Stomach (tissue), 9 donors: ENCODE results near the gene SLC35A4. TPM values are rescaled to one million over a fixed set of nuclear protein-coding genes. Genes with fewer than 3 reads are reported as not detected.
"Not testable (repeated sequence)": the region's sequence is repeated elsewhere in the genome, so short reads cannot be mapped to it uniquely, and the experiment has no call there.

ENCODE experiments used
- DNase-seq, 2 donors: peaks; one replicate each; pipeline versions ENCODE4 v3.0.0 to v3.0.0-alpha.2; 2013 to 2019
- H3K27ac ChIP-seq, 5 donors: fragments of 200-600 bp in 4 of 5; sonication (generic) in 4 of 5; one replicate each; pipeline ENCODE4 v1.5.1; 2013 to 2019; ENCODE audit warnings: mild to moderate bottlenecking in 1 of 5, moderate library complexity in 1 of 5
- H3K27me3 ChIP-seq, 3 donors: fragments of 200-600 bp; sonication (generic); one replicate each; pipeline ENCODE4 v1.5.1; 2017 to 2019; ENCODE audit warnings: mixed run types in 1 of 3
- H3K36me3 ChIP-seq, 4 donors: fragments of 200-600 bp; sonication (generic); 1 replicate in 3 of 4; 2 replicates in 1 of 4; pipeline ENCODE4 v1.5.1; 2016 to 2019
- H3K4me1 ChIP-seq, 4 donors: fragments of 200-600 bp; sonication (generic); one replicate each; pipeline ENCODE4 v1.5.1; 2016 to 2019
- H3K4me3 ChIP-seq, 4 donors: fragments of 200-600 bp; sonication (generic) in 3 of 4; one replicate each; pipeline ENCODE4 v1.5.1; 2016 to 2019; ENCODE audit warnings: mild to moderate bottlenecking in 1 of 4
- H3K9me3 ChIP-seq, 4 donors: fragments of 200-600 bp; sonication (generic); one replicate each; pipeline ENCODE4 v1.5.1; 2016 to 2019
- EP300 ChIP-seq: sonication (generic); formaldehyde crosslinking; IDR thresholded peaks from one replicate; pipeline ENCODE4 v1.6.1; 2017; ENCODE audit warnings: antibody characterized with exemption
- POLR2A ChIP-seq, 4 donors: fragments of 450-650 bp; IDR thresholded peaks; one replicate each; pipeline ENCODE4 v1.6.1; 2016; ENCODE audit warnings: antibody characterized with exemption in 4 of 4, control low read depth in 2 of 4, mild to moderate bottlenecking in 1 of 4, moderate library complexity in 1 of 4
- POLR2AphosphoS5 ChIP-seq, 3 donors: sonication (generic); formaldehyde crosslinking; IDR thresholded peaks; one replicate each; pipeline ENCODE4 v1.6.1; 2016; ENCODE audit warnings: antibody characterized with exemption in 3 of 3
- WGBS, 5 donors: extraction: QIAGEN DNeasy Blood & Tissue Kit in 3 of 5; methylation state at CpG; one replicate each; pipeline versions ENCODE4 v1.1.5 to v1.1.7; 2013 to 2018; 5-methylcytosine and 5-hydroxymethylcytosine counted together
- intact Hi-C: fragments of 100-400 bp; cut with DNase I; formaldehyde crosslinking; loops from one replicate; pipeline ENCODE4 v1.15.1; 2023; ENCODE audit warnings: low total_unique reads
- polyA plus RNA-seq, 3 donors: library from polyadenylated mRNA; stranded (reverse); fragments of 200-250 nt; gene quantifications; one replicate each; pipeline ENCODE4 v1.2.3, GENCODE V29; 2013
- total RNA-seq, 5 donors: library from RNA; depleted of rRNA; stranded (reverse); fragments of >200 nt; gene quantifications; one replicate each; pipeline versions ENCODE4 v1.1.0 to v1.2.3, GENCODE V29; 2014 to 2016
- TF ChIP-seq, protein P1 (sequence below), 7 experiments: fragments of 450-650 bp in 4 of 7; fragments of 200-600 bp in 3 of 7; sonication (generic) in 3 of 7; IDR thresholded peaks; one replicate each; pipeline ENCODE4 v1.5.1; 2016 to 2019; ENCODE audit warnings: antibody characterized with exemption in 7 of 7, control low read depth in 2 of 7, mild to moderate bottlenecking in 1 of 7
- donor health status: healthy with polysubstance abuse.
- donor health status: Bipolar disorder and iron deficiency.
- donor health status: healthy.

SLC35A4 gene
- total and polyA plus RNA-seq, 8 donors = 11.4 to 62.0 (median 42.4) TPM

DNA sequence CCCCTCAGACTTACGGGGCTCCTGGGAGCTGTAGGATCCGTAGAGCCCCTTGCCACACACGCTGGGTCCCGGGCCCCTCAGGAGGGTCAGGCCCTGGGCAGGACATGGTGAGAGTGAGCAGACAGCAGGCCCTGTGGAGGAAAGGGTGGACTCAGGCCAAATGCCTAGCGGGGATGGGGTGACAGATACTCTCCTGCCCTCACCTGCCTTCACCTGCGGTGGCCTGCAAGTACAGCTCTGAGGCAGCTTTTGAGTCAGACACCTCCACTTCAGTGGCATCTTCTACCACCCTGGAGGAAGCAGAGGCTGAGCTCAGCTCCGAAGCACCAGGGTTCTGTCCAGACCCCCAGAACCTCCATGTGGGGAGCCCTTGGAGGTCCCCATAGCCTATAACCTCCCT lies 26.2 kb downstream of the SLC35A4 start:
- H3K27ac ChIP-seq = peak overlapping the region in 1 of 5 donors; percentile 47

DNA sequence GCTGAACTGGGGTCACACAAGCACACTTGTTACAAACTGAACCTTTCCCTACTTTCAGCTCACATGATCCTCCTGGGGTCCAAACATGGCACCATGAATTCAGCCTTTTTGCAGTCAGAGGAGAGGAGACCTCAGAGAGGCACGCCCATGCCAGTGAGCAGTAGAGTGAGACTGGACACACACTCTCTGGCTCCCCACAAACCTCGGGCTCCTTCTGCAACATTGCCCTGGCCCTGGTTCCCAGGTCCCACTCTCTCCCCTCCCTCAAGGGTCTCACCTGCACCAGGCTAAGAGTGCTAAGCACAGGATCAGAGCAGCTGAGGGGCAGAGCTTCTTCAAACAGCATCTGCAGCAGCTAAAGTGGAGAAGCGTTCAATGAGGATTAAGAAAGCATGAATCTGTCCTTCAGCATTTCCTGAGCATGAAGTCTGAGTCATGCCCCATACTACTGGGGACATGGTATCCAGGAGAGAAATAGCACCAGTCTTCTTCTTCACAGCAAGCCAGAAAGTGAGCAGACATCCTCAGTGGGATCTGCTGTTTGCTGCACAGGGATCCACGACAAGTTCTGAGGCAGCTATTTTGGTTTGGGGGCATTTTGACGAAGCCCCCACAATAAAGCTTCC lies 27.2 kb downstream of the SLC35A4 start:
- Histone ChIP-seq H3K27me3 (no peaks in the 10 kb centered on the region), H3K4me1 (no peaks in the 10 kb centered on the region), H3K9me3 (no peaks in the 10 kb centered on the region), H3K4me3 (peak overlapping the region in 1 of 4 donors; percentile 2), H3K36me3 (no peaks in the 10 kb centered on the region), H3K27ac (peak overlapping the region in 2 of 5 donors; percentile 12 to 47)
- 70 to 84% (median 83%) methylated on average over 5 of the region's 5 CpGs for WGBS, 5 donors
- intact Hi-C loops = no loop called here
- no peak for DNase-seq
- TF ChIP-seq, protein P1, sequence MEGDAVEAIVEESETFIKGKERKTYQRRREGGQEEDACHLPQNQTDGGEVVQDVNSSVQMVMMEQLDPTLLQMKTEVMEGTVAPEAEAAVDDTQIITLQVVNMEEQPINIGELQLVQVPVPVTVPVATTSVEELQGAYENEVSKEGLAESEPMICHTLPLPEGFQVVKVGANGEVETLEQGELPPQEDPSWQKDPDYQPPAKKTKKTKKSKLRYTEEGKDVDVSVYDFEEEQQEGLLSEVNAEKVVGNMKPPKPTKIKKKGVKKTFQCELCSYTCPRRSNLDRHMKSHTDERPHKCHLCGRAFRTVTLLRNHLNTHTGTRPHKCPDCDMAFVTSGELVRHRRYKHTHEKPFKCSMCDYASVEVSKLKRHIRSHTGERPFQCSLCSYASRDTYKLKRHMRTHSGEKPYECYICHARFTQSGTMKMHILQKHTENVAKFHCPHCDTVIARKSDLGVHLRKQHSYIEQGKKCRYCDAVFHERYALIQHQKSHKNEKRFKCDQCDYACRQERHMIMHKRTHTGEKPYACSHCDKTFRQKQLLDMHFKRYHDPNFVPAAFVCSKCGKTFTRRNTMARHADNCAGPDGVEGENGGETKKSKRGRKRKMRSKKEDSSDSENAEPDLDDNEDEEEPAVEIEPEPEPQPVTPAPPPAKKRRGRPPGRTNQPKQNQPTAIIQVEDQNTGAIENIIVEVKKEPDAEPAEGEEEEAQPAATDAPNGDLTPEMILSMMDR (IDR thresholded peaks at IDR 0.05) = no peak
- TF ChIP-seq POLR2A (IDR thresholded peaks at IDR 0.05) (no peak), EP300 (no peak), POLR2AphosphoS5 (IDR thresholded peaks at IDR 0.05) (no peak)

More for the DNA sequence above, 26.2 kb downstream of the SLC35A4 start:
- TF ChIP-seq EP300 (no peak), POLR2A (IDR thresholded peaks at IDR 0.05) (no peak), POLR2AphosphoS5 (IDR thresholded peaks at IDR 0.05) (no peak)
- TF ChIP-seq, protein P1 (IDR thresholded peaks at IDR 0.05) = no peak
- WGBS, 5 donors = 89 to 92% (median 90%) methylated on average over 6 to 7 of the region's 7 CpGs
- H3K9me3 ChIP-seq = no peaks in the 10 kb centered on the region
- no peaks in the 10 kb centered on the region for H3K36me3 ChIP-seq
- H3K4me3 ChIP-seq = no peak overlapping the region
- intact Hi-C loops = no loop called here
- no peaks in the 10 kb centered on the region for H3K27me3 ChIP-seq
- DNase-seq = no peak
- H3K4me1 ChIP-seq = no peaks in the 10 kb centered on the region

DNA sequence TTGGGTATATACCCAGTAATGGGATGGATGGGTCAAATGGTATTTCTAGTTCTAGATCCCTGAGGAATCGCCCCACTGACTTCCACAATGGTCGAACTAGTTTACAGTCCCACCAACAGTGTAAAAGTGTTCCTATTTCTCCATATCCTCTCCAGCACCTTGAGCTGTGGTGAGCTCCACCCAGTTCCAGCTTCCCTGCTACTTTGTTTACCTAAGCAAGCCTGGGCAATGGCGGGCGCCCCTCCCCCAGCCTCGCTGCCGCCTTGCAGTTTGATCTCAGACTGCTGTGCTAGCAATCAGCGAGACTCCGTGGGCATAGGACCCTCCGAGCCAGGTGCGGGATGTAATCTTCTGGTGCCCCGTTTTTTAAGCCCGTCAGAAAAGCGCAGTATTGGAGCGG lies 28.4 kb downstream of the SLC35A4 start:
- intact Hi-C loops, H3K4me1 ChIP-seq, H3K27me3 ChIP-seq, H3K4me3 ChIP-seq, H3K9me3 ChIP-seq, H3K27ac ChIP-seq, H3K36me3 ChIP-seq: not testable (repeated sequence)
- 26 to 49% (median 36%) methylated on average over 10 to 13 of the region's 14 CpGs for WGBS, 5 donors
- DNase-seq = peak in 1 of 2 donors; percentile 38

DNA sequence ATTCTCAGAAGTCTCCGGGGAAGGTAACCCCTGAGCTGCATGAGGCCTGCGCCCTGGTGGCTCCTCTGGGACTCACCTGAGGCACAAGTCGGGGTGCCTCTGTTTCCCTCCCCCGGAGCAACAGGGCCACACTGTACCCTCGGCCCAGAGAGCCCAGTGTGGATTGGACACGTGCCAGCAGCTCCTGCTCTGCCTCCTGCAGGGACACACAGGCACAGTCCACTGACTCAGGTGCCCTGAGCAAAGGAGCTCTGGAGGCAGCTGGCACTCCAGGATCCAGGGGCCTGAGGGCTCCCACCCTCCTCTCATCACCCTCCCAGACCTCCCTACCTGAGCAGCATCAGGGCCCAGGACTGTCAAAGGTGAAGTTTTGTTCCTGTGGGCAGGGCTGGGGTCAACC lies 29.5 kb downstream of the SLC35A4 start:
- no peaks in the 10 kb centered on the region for H3K9me3 ChIP-seq
- no peak for DNase-seq
- no peaks in the 10 kb centered on the region for H3K27me3 ChIP-seq
- 60 to 90% (median 78%) methylated on average over 1 to 6 of the region's 6 CpGs for WGBS, 5 donors
- intact Hi-C loops = no loop called here
- H3K27ac ChIP-seq = peak overlapping the region in 1 of 5 donors; percentile 60
- no peak overlapping the region for H3K4me3 ChIP-seq
- no peaks in the 10 kb centered on the region for H3K4me1 ChIP-seq
- H3K36me3 ChIP-seq = no peaks in the 10 kb centered on the region
- TF ChIP-seq POLR2AphosphoS5 (IDR thresholded peaks at IDR 0.05) = no peak
- TF ChIP-seq, protein P1 (IDR thresholded peaks at IDR 0.05) = no peak
- TF ChIP-seq EP300 = no peak
- TF ChIP-seq POLR2A (IDR thresholded peaks at IDR 0.05) = no peak

DNA sequence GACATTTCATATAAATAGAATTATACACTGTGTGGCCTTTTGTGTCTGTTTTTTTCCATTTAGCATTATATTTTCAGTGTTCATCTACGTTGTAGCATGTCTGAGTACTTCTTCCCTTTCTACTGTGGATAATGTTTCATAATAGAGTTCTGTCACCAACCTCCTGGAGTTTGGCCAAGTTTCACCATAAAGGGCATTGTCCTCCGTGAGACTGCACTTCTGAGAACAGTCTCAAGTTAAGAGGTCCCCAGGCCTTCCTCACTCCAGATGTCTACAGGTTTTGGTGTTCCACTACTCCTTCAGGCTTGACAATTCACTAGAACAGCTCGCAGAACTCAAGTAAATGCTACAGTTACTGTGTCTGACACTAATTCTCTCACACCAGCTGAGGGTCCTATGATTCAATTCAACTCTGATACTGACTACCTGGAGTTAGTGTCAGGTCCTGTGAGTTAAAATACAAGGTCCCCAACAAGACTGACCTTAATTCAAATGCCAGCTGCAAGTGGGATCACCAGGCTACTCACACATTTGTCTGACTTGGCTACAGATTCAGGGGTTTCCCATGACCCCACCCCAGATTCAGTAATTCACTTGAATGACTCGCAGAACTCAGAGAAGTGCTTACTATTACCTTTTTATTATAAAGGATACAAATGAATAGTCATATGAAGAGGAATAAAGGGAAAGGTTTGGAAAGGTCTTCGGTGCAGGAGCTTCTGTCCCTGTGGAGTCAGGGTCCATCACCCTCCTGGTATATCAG lies 31.1 kb downstream of the SLC35A4 start:
- H3K4me1 ChIP-seq = no peaks in the 10 kb centered on the region
- H3K27ac ChIP-seq = peak overlapping the region in 2 of 5 donors; percentile 53 to 60
- peak in 1 of 2 donors; percentile 52 for DNase-seq
- H3K4me3 ChIP-seq = no peak overlapping the region
- no peaks in the 10 kb centered on the region for H3K9me3 ChIP-seq
- no peaks in the 10 kb centered on the region for H3K36me3 ChIP-seq
- no peaks in the 10 kb centered on the region for H3K27me3 ChIP-seq
- TF ChIP-seq POLR2A (IDR thresholded peaks at IDR 0.05) (no peak), EP300 (no peak), POLR2AphosphoS5 (IDR thresholded peaks at IDR 0.05) (no peak)
- TF ChIP-seq, protein P1 (IDR thresholded peaks at IDR 0.05) = no peak
- intact Hi-C loops = no loop called here
- WGBS, 5 donors = 59 to 65% (median 63%) methylated on average over 5 of the region's 5 CpGs
